ENCODE results near the gene LCK.
A peak's percentile ranks its signal among the peaks of the same experiment; 100 is the strongest.

The LCK gene

DNA sequence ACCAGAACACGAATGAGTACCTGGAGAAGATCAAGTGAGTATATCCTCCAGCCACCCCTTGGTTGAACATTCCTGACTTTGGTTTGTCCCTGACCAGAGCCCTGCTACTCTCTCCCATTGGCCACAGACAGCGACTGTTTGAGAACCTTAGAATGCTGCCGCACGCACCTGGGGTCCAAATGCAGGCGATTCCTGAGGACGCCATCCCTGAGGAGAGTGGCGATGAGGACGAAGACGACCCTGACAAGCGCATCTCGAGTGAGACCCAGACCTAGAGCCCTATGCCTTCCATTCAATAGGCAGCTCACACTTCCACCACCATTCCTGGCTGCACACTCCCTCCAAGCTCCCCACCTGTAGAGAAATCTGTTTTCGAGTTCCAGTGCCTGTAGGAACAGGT, 80.5 kb downstream of the LCK start:
- peaks cover 0 to 21% (median 17%) of the 10 kb centered on the region in 4 experiments for H3K4me1 ChIP-seq (ENCODE audit: control extremely low read depth in 1 of 4, control insufficient read depth in 4 of 4, insufficient read depth in 4 of 4, low read length in 3 of 4)
- H3K4me3 ChIP-seq (ENCODE audit: control insufficient read depth in 1 of 7, extremely low read depth in 1 of 7, insufficient read depth in 4 of 7, low read depth in 2 of 7, low read length in 6 of 7), result no peak overlapping the region
- ChIA-PET CTCF (interaction anchor here (0.8 to 1.6 kb wide), 8 partner anchors 10 to 116 kb away, joined by 3 to 8 read pairs (median 4); no protein-coding TSS in a partner anchor), POLR2A (interaction anchor here (1.6 kb wide), 1 partner anchor 10 kb away, joined by 3 read pairs; no protein-coding TSS in a partner anchor)
- H3K36me3 ChIP-seq (ENCODE audit: control insufficient read depth in 4 of 4, insufficient read depth in 4 of 4, low read length in 3 of 4), result peaks cover 21 to 73% (median 59%) of the 10 kb centered on the region in 4 experiments
- H3K27me3 ChIP-seq (replicated peaks in 2 of 5; ENCODE audit: control insufficient read depth in 4 of 5, insufficient read depth in 5 of 5, low read length in 4 of 5), result no peaks in the 10 kb centered on the region
- no peak for DNase-seq
- WGBS (ENCODE audit: insufficient coverage), result over 99% methylated on average over 11 of the region's 12 CpGs
- no peaks in the 10 kb centered on the region for H3K9me3 ChIP-seq (ENCODE audit: control extremely low read depth in 1 of 5, control insufficient read depth in 4 of 5, insufficient read depth in 2 of 5, low read depth in 1 of 5, low read length in 4 of 5)
- H3K27ac ChIP-seq (ENCODE audit: insufficient read depth in 1 of 2, low read depth in 1 of 2, low read length in 2 of 2, poor library complexity in 1 of 2, severe bottlenecking in 2 of 2), result no peak overlapping the region

DNA sequence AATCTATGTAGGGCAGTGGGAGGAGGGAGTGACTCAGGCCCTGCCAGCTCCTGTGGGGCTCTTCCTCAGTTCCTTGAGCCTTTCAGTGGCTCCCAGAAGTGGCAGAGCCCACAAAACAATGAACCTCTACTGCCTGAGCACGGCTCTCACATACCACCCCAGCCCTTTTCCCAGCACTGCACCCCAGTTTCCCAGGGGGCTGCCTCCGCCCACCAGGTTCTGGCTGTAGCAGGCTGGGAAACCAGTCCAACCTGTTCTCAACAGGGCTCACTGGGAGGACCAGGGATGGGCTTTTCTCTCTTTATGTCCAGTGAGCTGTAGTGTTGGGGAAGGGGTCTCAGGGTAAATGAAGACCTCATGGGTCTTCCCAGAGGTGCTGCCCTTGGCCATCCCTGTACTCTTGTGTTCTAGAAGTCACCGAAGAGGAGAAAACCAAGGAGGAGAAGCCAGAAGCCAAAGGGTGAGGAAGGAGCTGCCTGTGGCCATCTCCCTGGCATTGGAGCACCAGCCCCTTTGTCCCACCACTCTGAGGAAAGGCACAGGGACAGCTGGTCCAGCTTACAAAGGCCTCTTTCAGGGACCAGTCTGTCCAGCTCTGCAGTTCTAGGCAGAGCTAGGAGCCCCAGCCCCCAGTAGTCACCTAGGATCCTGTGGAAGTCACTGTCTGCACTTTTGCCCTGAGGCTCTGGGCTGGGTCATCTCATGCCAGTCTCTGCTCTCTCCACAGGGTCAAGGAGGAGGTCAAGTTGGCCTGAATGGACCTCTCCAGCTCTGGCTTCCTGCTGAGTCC, 81.4 kb downstream of the LCK start:
- Histone ChIP-seq H3K4me3 (ENCODE audit: control insufficient read depth in 1 of 7, extremely low read depth in 1 of 7, insufficient read depth in 4 of 7, low read depth in 2 of 7, low read length in 6 of 7) (no peak overlapping the region), H3K27ac (ENCODE audit: insufficient read depth in 1 of 2, low read depth in 1 of 2, low read length in 2 of 2, poor library complexity in 1 of 2, severe bottlenecking in 2 of 2) (no peak overlapping the region), H3K4me1 (ENCODE audit: control extremely low read depth in 1 of 4, control insufficient read depth in 4 of 4, insufficient read depth in 4 of 4, low read length in 3 of 4) (peaks cover 0 to 30% (median 27%) of the 10 kb centered on the region in 4 experiments), H3K9me3 (ENCODE audit: control extremely low read depth in 1 of 5, control insufficient read depth in 4 of 5, insufficient read depth in 2 of 5, low read depth in 1 of 5, low read length in 4 of 5) (no peaks in the 10 kb centered on the region), H3K36me3 (ENCODE audit: control insufficient read depth in 4 of 4, insufficient read depth in 4 of 4, low read length in 3 of 4) (peaks cover 18 to 65% (median 51%) of the 10 kb centered on the region in 4 experiments), H3K27me3 (replicated peaks in 2 of 5; ENCODE audit: control insufficient read depth in 4 of 5, insufficient read depth in 5 of 5, low read length in 4 of 5) (peaks cover 0 to 3% (median 0%) of the 10 kb centered on the region in 5 experiments)
- WGBS (ENCODE audit: insufficient coverage), result 100% methylated on average over 1 of the region's 3 CpGs
- ChIA-PET CTCF (interaction anchor here (0.8 to 2.2 kb wide), 8 partner anchors 9 to 117 kb away, joined by 3 to 16 read pairs (median 4); no protein-coding TSS in a partner anchor), POLR2A (interaction anchor here (1.6 kb wide), 1 partner anchor 11 kb away, joined by 3 read pairs; no protein-coding TSS in a partner anchor)
- no peak for DNase-seq

DNA sequence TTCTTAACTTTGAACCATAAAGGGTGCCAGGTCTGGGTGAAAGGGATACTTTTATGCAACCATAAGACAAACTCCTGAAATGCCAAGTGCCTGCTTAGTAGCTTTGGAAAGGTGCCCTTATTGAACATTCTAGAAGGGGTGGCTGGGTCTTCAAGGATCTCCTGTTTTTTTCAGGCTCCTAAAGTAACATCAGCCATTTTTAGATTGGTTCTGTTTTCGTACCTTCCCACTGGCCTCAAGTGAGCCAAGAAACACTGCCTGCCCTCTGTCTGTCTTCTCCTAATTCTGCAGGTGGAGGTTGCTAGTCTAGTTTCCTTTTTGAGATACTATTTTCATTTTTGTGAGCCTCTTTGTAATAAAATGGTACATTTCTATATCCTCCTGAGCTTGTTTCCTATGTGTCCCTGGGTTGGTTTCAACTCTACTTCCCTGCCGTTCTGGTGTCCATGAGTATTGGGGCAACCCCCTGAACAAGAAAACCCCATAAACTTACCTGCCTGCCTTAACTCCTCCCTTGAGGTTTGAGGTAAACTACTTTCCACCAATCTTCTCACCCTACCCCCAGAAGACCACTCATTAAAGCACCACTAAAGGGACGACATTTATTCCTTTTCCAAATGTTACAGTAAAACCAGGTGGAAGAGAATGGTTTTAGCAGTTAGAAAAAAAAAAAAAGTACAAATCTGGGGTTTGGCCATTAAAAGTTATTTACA, 82.3 kb downstream of the LCK start:
- Histone ChIP-seq H3K27ac (ENCODE audit: insufficient read depth in 1 of 2, low read depth in 1 of 2, low read length in 2 of 2, poor library complexity in 1 of 2, severe bottlenecking in 2 of 2) (no peak overlapping the region), H3K36me3 (ENCODE audit: control insufficient read depth in 4 of 4, insufficient read depth in 4 of 4, low read length in 3 of 4) (peaks cover 12 to 55% (median 43%) of the 10 kb centered on the region in 4 experiments)
- CTCF ChIA-PET, result interaction anchor here (1.3 to 2.2 kb wide), 4 partner anchors 10 to 117 kb away, joined by 3 to 16 read pairs (median 6); no protein-coding TSS in a partner anchor

DNA sequence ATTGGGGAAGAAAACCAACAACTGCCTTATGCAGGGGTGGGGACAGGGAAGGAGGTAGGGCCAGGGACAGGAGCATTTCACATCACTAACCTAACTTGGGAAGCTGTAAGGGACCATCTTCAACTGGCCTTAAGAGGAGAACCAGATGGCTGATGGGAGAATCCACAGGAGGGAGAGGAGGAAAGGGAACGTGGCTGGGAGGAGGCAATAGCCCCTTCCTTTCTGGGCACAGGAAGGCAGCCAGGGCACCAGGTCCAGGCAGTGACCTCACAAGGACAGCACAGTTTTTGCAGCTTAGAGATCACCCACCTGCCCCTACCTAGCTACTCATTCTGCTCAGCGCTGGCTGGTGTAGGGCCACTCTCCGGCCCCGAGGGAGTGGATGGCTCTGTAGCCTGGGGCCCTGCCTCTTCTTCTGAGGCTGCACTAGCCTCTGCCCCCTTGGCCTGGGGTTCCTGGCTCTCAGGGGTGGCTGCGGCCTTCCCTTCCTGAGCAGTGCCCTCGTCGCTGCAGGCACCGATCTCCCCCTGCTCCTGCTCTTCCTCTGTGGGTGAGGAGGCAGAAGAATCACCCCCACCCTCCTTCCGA, 83.3 kb downstream of the LCK start:
- Histone ChIP-seq H3K9me3 (ENCODE audit: control extremely low read depth in 1 of 5, control insufficient read depth in 4 of 5, insufficient read depth in 2 of 5, low read depth in 1 of 5, low read length in 4 of 5) (no peaks in the 10 kb centered on the region), H3K4me1 (ENCODE audit: control extremely low read depth in 1 of 4, control insufficient read depth in 4 of 4, insufficient read depth in 4 of 4, low read length in 3 of 4) (peaks cover 0 to 48% (median 45%) of the 10 kb centered on the region in 4 experiments), H3K4me3 (ENCODE audit: control insufficient read depth in 1 of 7, extremely low read depth in 1 of 7, insufficient read depth in 4 of 7, low read depth in 2 of 7, low read length in 6 of 7) (peak overlapping the region in 6 of 7 experiments; percentile 51 to 80 (median 66)), H3K36me3 (ENCODE audit: control insufficient read depth in 4 of 4, insufficient read depth in 4 of 4, low read length in 3 of 4) (peaks cover 9 to 46% (median 35%) of the 10 kb centered on the region in 4 experiments), H3K27me3 (replicated peaks in 2 of 5; ENCODE audit: control insufficient read depth in 4 of 5, insufficient read depth in 5 of 5, low read length in 4 of 5) (peaks cover 0 to 3% (median 0%) of the 10 kb centered on the region in 5 experiments), H3K27ac (ENCODE audit: insufficient read depth in 1 of 2, low read depth in 1 of 2, low read length in 2 of 2, poor library complexity in 1 of 2, severe bottlenecking in 2 of 2) (no peak overlapping the region)
- WGBS (ENCODE audit: insufficient coverage), result 62% methylated on average over 5 of the region's 9 CpGs
- DNase-seq, result no peak
- ChIA-PET POLR2A (interaction anchor here (1.3 to 3.6 kb wide), 3 partner anchors 12 to 38 kb away, joined by 7 to 27 read pairs (median 13); partner anchors contain the start of genes FAM229A and TSSK3), CTCF (interaction anchor here (1.7 to 2.2 kb wide), 2 partner anchors 38 to 118 kb away, joined by 3 to 16 read pairs; no protein-coding TSS in a partner anchor)

More for the DNA sequence above, 82.3 kb downstream of the LCK start:
- Histone ChIP-seq H3K4me1 (ENCODE audit: control extremely low read depth in 1 of 4, control insufficient read depth in 4 of 4, insufficient read depth in 4 of 4, low read length in 3 of 4) (peaks cover 0 to 39% (median 36%) of the 10 kb centered on the region in 4 experiments), H3K4me3 (ENCODE audit: control insufficient read depth in 1 of 7, extremely low read depth in 1 of 7, insufficient read depth in 4 of 7, low read depth in 2 of 7, low read length in 6 of 7) (no peak overlapping the region), H3K27me3 (replicated peaks in 2 of 5; ENCODE audit: control insufficient read depth in 4 of 5, insufficient read depth in 5 of 5, low read length in 4 of 5) (peaks cover 0 to 3% (median 0%) of the 10 kb centered on the region in 5 experiments), H3K9me3 (ENCODE audit: control extremely low read depth in 1 of 5, control insufficient read depth in 4 of 5, insufficient read depth in 2 of 5, low read depth in 1 of 5, low read length in 4 of 5) (no peaks in the 10 kb centered on the region)
- no peak for DNase-seq
- POLR2A ChIA-PET, result no interaction called here
- 83% methylated on average over 1 of the region's 3 CpGs for WGBS (ENCODE audit: insufficient coverage)

DNA sequence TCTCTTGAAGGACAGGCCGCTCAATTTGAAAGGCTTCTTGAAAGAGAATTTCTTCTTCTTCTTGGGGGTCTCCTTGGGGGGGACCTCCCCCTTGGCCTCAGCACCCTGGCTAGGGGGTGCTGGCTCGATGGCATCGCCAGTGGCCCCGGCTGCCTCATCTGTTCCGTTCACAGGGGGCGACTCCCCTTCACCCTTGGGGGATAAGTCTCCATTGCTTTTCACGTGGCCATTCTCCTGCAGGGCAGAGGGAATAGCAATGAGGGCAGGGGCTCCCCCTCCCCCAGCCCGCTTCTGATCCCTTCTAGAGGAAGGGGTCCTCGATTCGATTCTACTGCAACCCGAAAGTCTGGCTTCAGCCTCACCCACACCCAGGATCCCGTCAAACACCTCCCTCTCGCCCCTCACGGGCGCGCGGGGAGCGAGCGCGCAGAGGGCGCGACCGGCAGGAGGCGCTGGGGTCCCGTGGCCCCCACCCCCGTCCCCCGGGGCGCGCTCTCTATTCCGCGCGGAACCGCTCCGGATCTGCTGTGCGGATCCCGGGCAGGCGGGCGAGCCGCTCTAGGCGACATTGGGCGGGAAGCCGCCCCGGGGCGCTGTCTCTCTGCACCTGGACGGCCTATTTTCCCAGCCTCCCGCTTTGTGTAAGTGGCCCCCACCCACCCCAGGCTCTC, 83.9 kb downstream of the LCK start:
- peaks cover 9 to 40% (median 30%) of the 10 kb centered on the region in 4 experiments for H3K36me3 ChIP-seq (ENCODE audit: control insufficient read depth in 4 of 4, insufficient read depth in 4 of 4, low read length in 3 of 4)
- WGBS (ENCODE audit: insufficient coverage), result 2% methylated on average over 31 of the region's 46 CpGs
- no peaks in the 10 kb centered on the region for H3K9me3 ChIP-seq (ENCODE audit: control extremely low read depth in 1 of 5, control insufficient read depth in 4 of 5, insufficient read depth in 2 of 5, low read depth in 1 of 5, low read length in 4 of 5)
- peak overlapping the region in 1 of 2 experiments; percentile 20 for H3K27ac ChIP-seq (ENCODE audit: insufficient read depth in 1 of 2, low read depth in 1 of 2, low read length in 2 of 2, poor library complexity in 1 of 2, severe bottlenecking in 2 of 2)
- peak overlapping the region; percentile 33 to 80 (median 66) for H3K4me3 ChIP-seq (ENCODE audit: control insufficient read depth in 1 of 7, extremely low read depth in 1 of 7, insufficient read depth in 4 of 7, low read depth in 2 of 7, low read length in 6 of 7)
- ChIA-PET CTCF (interaction anchor here (1.0 to 3.5 kb wide), 7 partner anchors 12 to 38 kb away, joined by 3 to 29 read pairs (median 16); no protein-coding TSS in a partner anchor), POLR2A (interaction anchor here (1.1 to 3.6 kb wide), 6 partner anchors 12 to 94 kb away, joined by 3 to 27 read pairs (median 10); partner anchors contain the start of genes FAM229A and TSSK3)
- H3K4me1 ChIP-seq (ENCODE audit: control extremely low read depth in 1 of 4, control insufficient read depth in 4 of 4, insufficient read depth in 4 of 4, low read length in 3 of 4), result peaks cover 0 to 52% (median 50%) of the 10 kb centered on the region in 4 experiments
- peak; percentile 56 to 73 (median 65) for DNase-seq
- peaks cover 0 to 3% (median 0%) of the 10 kb centered on the region in 5 experiments for H3K27me3 ChIP-seq (replicated peaks in 2 of 5; ENCODE audit: control insufficient read depth in 4 of 5, insufficient read depth in 5 of 5, low read length in 4 of 5)

DNA sequence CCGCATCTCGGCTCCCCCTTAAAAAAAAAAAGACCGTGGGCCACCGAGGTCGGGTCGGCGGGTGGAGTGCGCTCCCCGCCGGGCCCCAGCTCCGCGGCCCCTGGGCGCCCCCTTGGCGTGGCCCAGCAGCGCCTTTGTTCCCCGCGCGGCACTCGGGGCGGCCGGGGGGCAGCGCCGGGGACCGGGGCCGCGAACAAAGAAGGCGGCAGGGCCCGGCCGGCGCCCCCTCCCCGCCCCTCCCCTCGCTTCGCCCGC, 84.4 kb downstream of the LCK start:
- H3K27ac ChIP-seq (ENCODE audit: insufficient read depth in 1 of 2, low read depth in 1 of 2, low read length in 2 of 2, poor library complexity in 1 of 2, severe bottlenecking in 2 of 2), result peak overlapping the region in 1 of 2 experiments; percentile 20
- CTCF ChIA-PET, result interaction anchor here (0.9 to 3.5 kb wide), 7 partner anchors 12 to 36 kb away, joined by 3 to 29 read pairs (median 5); no protein-coding TSS in a partner anchor

More for the DNA sequence above, 84.4 kb downstream of the LCK start:
- POLR2A ChIA-PET, result interaction anchor here (0.7 to 3.6 kb wide), 11 partner anchors 11 to 120 kb away, joined by 3 to 27 read pairs (median 7); partner anchors contain the start of genes BSDC1, FAM229A and TSSK3
- H3K4me3 ChIP-seq (ENCODE audit: control insufficient read depth in 1 of 7, extremely low read depth in 1 of 7, insufficient read depth in 4 of 7, low read depth in 2 of 7, low read length in 6 of 7), result peak overlapping the region; percentile 33 to 80 (median 66)
- H3K27me3 ChIP-seq (replicated peaks in 2 of 5; ENCODE audit: control insufficient read depth in 4 of 5, insufficient read depth in 5 of 5, low read length in 4 of 5), result peaks cover 0 to 5% (median 0%) of the 10 kb centered on the region in 5 experiments
- 0% methylated on average over 26 of the region's 34 CpGs for WGBS (ENCODE audit: insufficient coverage)
- no peak for DNase-seq
- peaks cover 8 to 35% (median 28%) of the 10 kb centered on the region in 4 experiments for H3K36me3 ChIP-seq (ENCODE audit: control insufficient read depth in 4 of 4, insufficient read depth in 4 of 4, low read length in 3 of 4)
- peaks cover 0 to 54% (median 51%) of the 10 kb centered on the region in 4 experiments for H3K4me1 ChIP-seq (ENCODE audit: control extremely low read depth in 1 of 4, control insufficient read depth in 4 of 4, insufficient read depth in 4 of 4, low read length in 3 of 4)
- no peaks in the 10 kb centered on the region for H3K9me3 ChIP-seq (ENCODE audit: control extremely low read depth in 1 of 5, control insufficient read depth in 4 of 5, insufficient read depth in 2 of 5, low read depth in 1 of 5, low read length in 4 of 5)

Measured in common myeloid progenitor, CD34-positive (primary cell).